SKM-1 treated with dmso at 0.1 percent for 144 hours (cell line): Measurements from ENCODE around the gene U2SURP.
"Not testable (repeated sequence)": the region's sequence is repeated elsewhere in the genome, so short reads cannot be mapped to it uniquely, and the experiment has no call there.

Experiments
- DNase-seq: peaks from one replicate; lab custom pipeline; 2025; ENCODE audit not compliant: unreplicated experiment; lab: John Stamatoyannopoulos, UW

Gene U2SURP

GRCh38 chr3:142976621-142977398 lies 24.6 kb upstream of the U2SURP start:
- DNase-seq: peak; percentile 58

- DNase-seq: no peak
Observed at GRCh38 chr3:142977399-142977728, 24.0 kb upstream of the U2SURP start.

- peak; percentile 62 for DNase-seq
Observed at GRCh38 chr3:142981108-142981507, 20.3 kb upstream of the U2SURP start.

- DNase-seq: no peak
Observed at GRCh38 chr3:142982038-142982773, 19.2 kb upstream of the U2SURP start.

GRCh38 chr3:142983318-142983717 lies 18.1 kb upstream of the U2SURP start:
- DNase-seq: no peak

GRCh38 chr3:142984255-142984654 lies 17.1 kb upstream of the U2SURP start:
- no peak for DNase-seq

- peak; percentile 45 for DNase-seq
Observed at GRCh38 chr3:142987080-142987700, 14.2 kb upstream of the U2SURP start.

GRCh38 chr3:142987707-142988106 lies 13.7 kb upstream of the U2SURP start:
- DNase-seq: no peak

GRCh38 chr3:142988221-142988620 lies 13.1 kb upstream of the U2SURP start:
- not testable (repeated sequence) for DNase-seq

GRCh38 chr3:142988826-142989225 lies 12.5 kb upstream of the U2SURP start:
- not testable (repeated sequence) for DNase-seq

GRCh38 chr3:142990721-142991120 lies 10.6 kb upstream of the U2SURP start:
- DNase-seq: no peak

GRCh38 chr3:142992323-142992722 lies 9.0 kb upstream of the U2SURP start:
- DNase-seq: no peak

- peak; percentile 81 for DNase-seq
Observed at GRCh38 chr3:142993958-142994442, 7.4 kb upstream of the U2SURP start.

- DNase-seq: no peak
Observed at GRCh38 chr3:142997330-142997729, 4.0 kb upstream of the U2SURP start.

- no peak for DNase-seq
Observed at GRCh38 chr3:142998439-142998838, 2.9 kb upstream of the U2SURP start.

GRCh38 chr3:142999881-143000280 lies 1.5 kb upstream of the U2SURP start:
- no peak for DNase-seq

- no peak for DNase-seq
Observed at GRCh38 chr3:143000528-143000927, 842 bp upstream of the U2SURP start.

- DNase-seq: peak; percentile 84
Observed at GRCh38 chr3:143001034-143001368, 369 bp upstream of the U2SURP start.

GRCh38 chr3:143002083-143002712 lies 828 bp downstream of the U2SURP start:
- DNase-seq: peak; percentile 39

GRCh38 chr3:143002727-143003126 lies 1.4 kb downstream of the U2SURP start:
- no peak for DNase-seq

GRCh38 chr3:143004823-143005222 lies 3.5 kb downstream of the U2SURP start:
- no peak for DNase-seq

- DNase-seq: no peak
Observed at GRCh38 chr3:143010024-143010423, 8.7 kb downstream of the U2SURP start.
